HG03045 (cell line): ENCODE data around the gene SPEN.
"Not testable (repeated sequence)": the region's sequence is repeated elsewhere in the genome, so short reads cannot be mapped to it uniquely, and the experiment has no call there.

ENCODE experiments used
- ATAC-seq: cut with Tn5 transposase; IDR thresholded peaks from one replicate; pipeline ENCODE4 v1.9.1; 2021; ENCODE audit warnings: mild to moderate bottlenecking, moderate library complexity; ENCODE audit not compliant: unreplicated experiment

SPEN gene

DNA sequence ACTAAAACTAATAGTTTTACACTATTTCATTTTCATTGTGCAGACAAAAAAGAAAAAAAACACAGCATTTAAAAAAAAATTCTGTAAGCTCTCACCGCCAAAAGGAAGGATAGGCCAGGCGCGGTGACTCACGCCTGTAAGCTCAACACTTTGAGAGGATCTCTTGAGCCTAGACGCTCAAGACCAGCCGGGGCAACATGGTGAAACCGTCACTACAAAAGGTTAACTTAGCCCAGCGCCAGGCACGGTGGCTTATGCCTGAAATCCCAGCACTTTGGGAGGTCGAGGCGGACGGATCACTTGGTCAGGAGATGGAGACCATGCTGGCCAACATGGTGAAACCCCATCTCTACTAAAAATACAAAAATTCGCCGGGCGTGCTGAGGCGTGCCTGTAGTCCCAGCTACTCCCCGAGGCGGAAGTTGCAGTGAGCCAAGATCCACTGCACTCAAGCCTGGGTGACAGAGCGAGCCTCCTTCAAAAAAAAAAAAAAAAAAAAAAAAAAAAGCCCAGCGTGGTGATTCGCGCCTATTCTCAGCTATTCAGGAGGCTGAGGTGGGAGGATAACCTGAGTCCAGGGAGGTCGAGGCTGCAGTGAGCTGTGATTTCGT lies 14.3 kb upstream of the SPEN start:
- no peak for ATAC-seq

GRCh38 chr1:15833842-15834405 lies 13.6 kb upstream of the SPEN start:
- ATAC-seq: no peak

GRCh38 chr1:15834406-15835204 lies 12.9 kb upstream of the SPEN start:
- ATAC-seq: peak; percentile 44

- peak; percentile 9 for ATAC-seq
Measured at GRCh38 chr1:15835205-15835740, 12.2 kb upstream of the SPEN start.

- ATAC-seq: peak; percentile 56
Measured at GRCh38 chr1:15835741-15836510, 11.6 kb upstream of the SPEN start.

GRCh38 chr1:15836511-15836771 lies 11.1 kb upstream of the SPEN start:
- ATAC-seq: not testable (repeated sequence)

- no peak for ATAC-seq
Measured at GRCh38 chr1:15836772-15837669, 10.5 kb upstream of the SPEN start.

GRCh38 chr1:15837931-15838330 lies 9.6 kb upstream of the SPEN start:
- no peak for ATAC-seq

GRCh38 chr1:15838721-15839120 lies 8.8 kb upstream of the SPEN start:
- no peak for ATAC-seq

- ATAC-seq: no peak
Measured at GRCh38 chr1:15843826-15844572, 3.5 kb upstream of the SPEN start.

GRCh38 chr1:15846056-15846455 lies 1.5 kb upstream of the SPEN start:
- not testable (repeated sequence) for ATAC-seq

DNA sequence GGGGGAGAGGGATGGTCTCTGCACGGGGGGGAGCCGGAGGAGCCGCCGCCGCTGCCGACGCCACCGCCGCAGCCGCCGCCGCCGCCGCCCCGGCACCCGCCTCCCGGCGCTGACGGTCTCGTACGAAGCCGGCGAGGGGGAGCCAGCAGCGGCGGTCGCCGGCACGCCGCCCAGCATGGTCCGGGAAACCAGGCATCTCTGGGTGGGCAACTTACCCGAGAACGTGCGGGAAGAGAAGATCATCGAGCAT lies 311 bp downstream of the SPEN start:
- ATAC-seq: no peak

- peak; percentile 26 for ATAC-seq
Measured at GRCh38 chr1:15848143-15848928, 829 bp downstream of the SPEN start.

- no peak for ATAC-seq
Measured at GRCh38 chr1:15848929-15849774, 1.6 kb downstream of the SPEN start.

DNA sequence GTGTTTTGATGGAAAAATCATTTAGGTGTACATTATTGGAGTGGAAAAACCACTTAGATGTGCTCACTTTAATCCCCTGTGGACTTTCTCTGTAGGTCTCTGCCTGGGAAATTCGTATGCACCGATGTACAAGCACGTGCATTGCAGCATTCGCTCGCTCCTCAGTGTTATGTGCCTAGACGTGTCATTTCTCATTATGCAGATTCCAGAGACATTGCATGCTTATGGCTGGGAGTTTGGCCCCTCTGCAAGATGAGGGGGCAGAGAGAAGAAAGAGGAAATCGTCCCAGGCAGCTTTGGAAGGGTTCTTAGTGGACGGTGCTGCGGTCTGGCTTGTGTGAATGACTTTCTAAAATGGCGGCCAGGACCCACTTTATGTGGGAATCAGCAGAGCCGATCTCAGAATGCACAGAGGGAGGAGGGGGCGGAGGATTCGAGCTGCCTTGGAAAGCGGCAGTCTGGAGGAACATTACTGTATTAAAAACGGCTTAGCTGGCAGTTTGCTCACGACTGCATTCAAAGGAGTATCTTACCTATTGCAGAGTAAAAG lies 2.3 kb downstream of the SPEN start:
- ATAC-seq: no peak

DNA sequence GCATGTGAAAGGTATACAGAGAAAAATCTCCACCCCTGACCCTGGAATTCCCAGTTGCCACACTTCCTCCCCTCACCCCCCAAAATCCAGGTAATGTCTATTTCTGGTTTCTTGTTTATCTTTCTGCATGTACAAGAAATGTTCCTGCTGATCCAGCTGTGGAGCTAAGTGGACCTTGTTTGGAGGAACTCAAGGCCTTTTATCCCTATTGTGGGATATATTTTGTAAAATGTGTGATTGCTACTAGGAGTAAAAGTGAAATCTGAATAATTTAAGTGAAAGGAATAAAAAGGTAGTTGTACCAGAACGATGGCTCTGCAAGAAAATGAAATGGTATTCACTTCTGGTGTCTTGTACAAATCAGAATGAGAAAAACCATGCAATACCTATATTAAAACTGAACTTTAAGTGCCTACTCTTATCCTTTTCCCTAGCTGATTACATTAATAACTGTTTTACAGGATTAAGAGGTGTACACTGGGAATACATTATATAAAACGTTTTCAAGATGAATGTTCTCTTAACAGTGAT lies 3.0 kb downstream of the SPEN start:
- ATAC-seq: no peak

DNA sequence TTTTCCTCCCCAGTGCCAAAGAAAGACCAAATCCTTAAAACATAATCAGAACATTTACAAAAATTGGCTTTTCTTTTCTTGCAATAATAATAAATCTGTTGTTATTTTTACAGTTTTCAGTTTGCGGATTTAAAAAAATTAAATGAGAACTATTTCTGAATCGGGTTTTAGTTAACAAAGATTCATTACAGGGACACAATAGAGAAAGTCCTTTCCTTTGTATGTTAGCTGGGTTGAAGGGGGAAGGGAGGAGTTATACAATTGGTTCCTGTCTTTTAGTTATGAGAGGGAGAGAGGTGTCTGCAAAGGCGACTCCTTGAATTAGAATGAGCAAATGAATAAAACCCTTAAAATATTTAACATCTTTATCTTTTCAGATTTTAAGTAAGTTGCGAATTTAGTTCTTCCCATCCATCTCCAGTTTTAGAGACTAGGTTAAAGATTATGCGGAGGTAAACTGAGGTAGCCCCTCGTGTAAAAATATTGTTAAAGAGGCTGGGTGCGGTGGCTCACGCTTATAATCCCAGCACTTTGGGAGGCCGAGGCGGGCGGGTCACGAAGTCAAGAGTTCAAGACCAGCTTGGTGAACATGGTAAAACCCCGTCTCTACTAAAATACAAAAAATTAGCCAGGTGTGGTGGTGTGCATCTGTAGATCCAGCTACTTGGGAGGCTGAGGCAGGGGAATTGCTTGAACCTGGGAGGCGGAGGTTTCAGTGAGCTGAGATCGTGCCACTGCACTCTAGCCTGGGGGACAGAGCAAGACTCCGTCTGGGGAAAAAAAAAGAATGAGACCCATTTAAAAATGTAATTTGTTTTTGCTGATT lies 3.9 kb downstream of the SPEN start:
- no peak for ATAC-seq
